HepG2 (cell line): Measurements from ENCODE around the gene NLRP5. TPM values are rescaled to one million over a fixed set of nuclear protein-coding genes. Genes with fewer than 3 reads are reported as not detected.

ENCODE experiments used
- AGO1 ChIP-seq: fragments of 200-400 bp; formaldehyde crosslinking; IDR thresholded peaks from 2 replicates; pipeline ENCODE4 v1.6.1; 2017; ENCODE audit warnings: mild to moderate bottlenecking, low read depth, low read length, moderate library complexity; ENCODE audit not compliant: poor library complexity, severe bottlenecking
- ELK4 ChIP-seq: sonication (generic); formaldehyde crosslinking; IDR thresholded peaks from 2 replicates; pipeline ENCODE4 v1.9.0; 2021; ENCODE audit warnings: missing genetic modification reagents, borderline replicate concordance
- GABPB1 ChIP-seq: IDR thresholded peaks from 2 replicates; pipeline ENCODE4 v1.6.1; 2016; ENCODE audit warnings: mild to moderate bottlenecking, missing genetic modification reagents, moderate library complexity, missing compliant biosample characterization
- IRF9 ChIP-seq: sonication (generic); formaldehyde crosslinking; IDR thresholded peaks from 2 replicates; pipeline ENCODE4 v1.8.0; 2022; ENCODE audit warnings: missing genetic modification reagents, mild to moderate bottlenecking, borderline replicate concordance
- KLF13 ChIP-seq: sonication (generic); formaldehyde crosslinking; IDR thresholded peaks from 2 replicates; pipeline ENCODE4 v1.4.0; 2020; ENCODE audit warnings: mild to moderate bottlenecking, missing genetic modification reagents
- MEIS1 ChIP-seq: sonication (generic); formaldehyde crosslinking; IDR thresholded peaks from 2 replicates; pipeline ENCODE4 v1.9.0; 2021; ENCODE audit warnings: mild to moderate bottlenecking, missing genetic modification reagents, moderate library complexity, borderline replicate concordance
- NFIC ChIP-seq: IDR thresholded peaks from 2 replicates; pipeline ENCODE4 v1.6.1; 2012; ENCODE audit warnings: mild to moderate bottlenecking, low read length, inconsistent platforms
- POLR2AphosphoS5 ChIP-seq: IDR thresholded peaks from 2 replicates; pipeline ENCODE4 v1.6.1; 2012; ENCODE audit warnings: low read depth, low read length
- PREB ChIP-seq: sonication (generic); formaldehyde crosslinking; IDR thresholded peaks from 2 replicates; pipeline ENCODE4 v1.4.0; 2020; ENCODE audit warnings: missing genetic modification reagents
- RFX3 ChIP-seq: IDR thresholded peaks from 2 replicates; pipeline ENCODE4 v1.6.1; 2016; ENCODE audit warnings: missing biosample characterization, missing genetic modification reagents
- RXRA ChIP-seq: sonication (generic); formaldehyde crosslinking; IDR thresholded peaks from 2 replicates; pipeline ENCODE4 v1.5.1; 2020; ENCODE audit warnings: missing genetic modification reagents
- RXRB ChIP-seq: IDR thresholded peaks from 2 replicates; pipeline ENCODE4 v1.6.1; 2016; ENCODE audit warnings: borderline replicate concordance, missing genetic modification reagents, missing compliant biosample characterization
- TBX3 ChIP-seq: fragments of 450-650 bp; IDR thresholded peaks from 2 replicates; pipeline ENCODE4 v1.6.1; 2017; ENCODE audit warnings: antibody characterized with exemption, mild to moderate bottlenecking, inconsistent platforms, borderline replicate concordance
- XRCC5 ChIP-seq: fragments of 200-400 bp; formaldehyde crosslinking; optimal IDR thresholded peaks from 2 replicates; pipeline ENCODE3; 2017; ENCODE audit warnings: mild to moderate bottlenecking, low read length
- YY1 ChIP-seq: IDR thresholded peaks from 2 replicates; pipeline ENCODE4 v1.6.1; 2011; ENCODE audit warnings: low read length, low read depth, moderate library complexity, mild to moderate bottlenecking; ENCODE audit not compliant: insufficient read depth, insufficient replicate concordance
- ZNF232 ChIP-seq: sonication (generic); formaldehyde crosslinking; IDR thresholded peaks from 2 replicates; pipeline ENCODE4 v1.4.0; 2020; ENCODE audit warnings: missing genetic modification reagents, borderline replicate concordance
- ZNF343 ChIP-seq: sonication (generic); formaldehyde crosslinking; IDR thresholded peaks from 2 replicates; pipeline ENCODE4 v1.4.0; 2020; ENCODE audit warnings: mild to moderate bottlenecking, missing genetic modification reagents
- ZNF350 ChIP-seq: sonication (generic); formaldehyde crosslinking; IDR thresholded peaks from 2 replicates; pipeline ENCODE4 v1.4.0; 2020; ENCODE audit warnings: mild to moderate bottlenecking, low read depth, missing genetic modification reagents, borderline replicate concordance
- polyA plus RNA-seq, 8 experiments: library from polyadenylated mRNA; depleted of rRNA in 3 of 8; stranded (reverse) in 7 of 8; unstranded in 1 of 8; fragments of >200 nt; fragmentation: Illumina TruSeq in 4 of 8; extraction: Trizol in 4 of 8; gene quantifications; 2 replicates each; pipeline versions ENCODE4 v1.2.1 to v1.2.3, GENCODE V29; 2011 to 2016; ENCODE audit warnings: low read depth in 4 of 8, missing spikeins in 1 of 8, mixed read lengths in 1 of 8; ENCODE audit not compliant: insufficient read depth in 1 of 8
- total RNA-seq, 5 experiments: library from RNA; depleted of rRNA; stranded (reverse); fragments of >200 nt; fragmentation: Illumina TruSeq; extraction: Trizol; gene quantifications; 2 replicates each; pipeline ENCODE4 v1.2.3, GENCODE V29; 2016; ENCODE audit warnings: low read depth in 1 of 5
- TF ChIP-seq, protein P1 (sequence below): sonication (generic); formaldehyde crosslinking; IDR thresholded peaks from 2 replicates; pipeline ENCODE4 v1.4.0; 2020; ENCODE audit warnings: missing genetic modification reagents, mild to moderate bottlenecking, borderline replicate concordance
- TF ChIP-seq, protein P2 (sequence below): sonication (generic); formaldehyde crosslinking; IDR thresholded peaks from 2 replicates; pipeline ENCODE4 v1.5.1; 2020; ENCODE audit warnings: mild to moderate bottlenecking, missing genetic modification reagents, moderate library complexity

NLRP5 gene
- total and polyA plus RNA-seq, 2 of the 13 experiments (the other 11 are each of a cell fraction or from before 2014, with no cell fraction given): not detected

- TF ChIP-seq, protein P1, sequence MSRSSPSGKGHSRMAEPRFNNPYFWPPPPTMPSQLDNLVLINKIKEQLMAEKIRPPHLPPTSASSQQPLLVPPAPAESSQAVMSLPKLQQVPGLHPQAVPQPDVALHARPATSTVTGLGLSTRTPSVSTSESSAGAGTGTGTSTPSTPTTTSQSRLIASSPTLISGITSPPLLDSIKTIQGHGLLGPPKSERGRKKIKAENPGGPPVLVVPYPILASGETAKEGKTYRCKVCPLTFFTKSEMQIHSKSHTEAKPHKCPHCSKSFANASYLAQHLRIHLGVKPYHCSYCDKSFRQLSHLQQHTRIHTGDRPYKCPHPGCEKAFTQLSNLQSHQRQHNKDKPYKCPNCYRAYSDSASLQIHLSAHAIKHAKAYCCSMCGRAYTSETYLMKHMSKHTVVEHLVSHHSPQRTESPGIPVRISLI (CRISPR knock-in tag): no peak
- TF ChIP-seq PREB (CRISPR knock-in tag) (no peak), RFX3 (CRISPR knock-in tag) (no peak), ZNF350 (0 out of 2 replicates have a peak, but pooled peaks have one; percentile 23), ELK4 (CRISPR knock-in tag) (no peak), TBX3 (no peak), POLR2AphosphoS5 (no peak), RXRA (CRISPR knock-in tag) (peak; percentile 95), MEIS1 (CRISPR knock-in tag) (peak; percentile 48; the same call in 1 of the 2 replicates), KLF13 (CRISPR knock-in tag) (peak; percentile 55; the same call in 1 of the 2 replicates), YY1 (peak; percentile 42), ZNF232 (CRISPR knock-in tag) (no peak), AGO1 (peak; percentile 26), RXRB (peak; percentile 72), GABPB1 (CRISPR knock-in tag) (peak; percentile 41; the same call in 1 of the 2 replicates), XRCC5 (peak; percentile 84), ZNF343 (CRISPR knock-in tag) (peak; percentile 28; the same call in 1 of the 2 replicates), IRF9 (CRISPR knock-in tag) (no peak), NFIC (no peak)
- TF ChIP-seq, protein P2, sequence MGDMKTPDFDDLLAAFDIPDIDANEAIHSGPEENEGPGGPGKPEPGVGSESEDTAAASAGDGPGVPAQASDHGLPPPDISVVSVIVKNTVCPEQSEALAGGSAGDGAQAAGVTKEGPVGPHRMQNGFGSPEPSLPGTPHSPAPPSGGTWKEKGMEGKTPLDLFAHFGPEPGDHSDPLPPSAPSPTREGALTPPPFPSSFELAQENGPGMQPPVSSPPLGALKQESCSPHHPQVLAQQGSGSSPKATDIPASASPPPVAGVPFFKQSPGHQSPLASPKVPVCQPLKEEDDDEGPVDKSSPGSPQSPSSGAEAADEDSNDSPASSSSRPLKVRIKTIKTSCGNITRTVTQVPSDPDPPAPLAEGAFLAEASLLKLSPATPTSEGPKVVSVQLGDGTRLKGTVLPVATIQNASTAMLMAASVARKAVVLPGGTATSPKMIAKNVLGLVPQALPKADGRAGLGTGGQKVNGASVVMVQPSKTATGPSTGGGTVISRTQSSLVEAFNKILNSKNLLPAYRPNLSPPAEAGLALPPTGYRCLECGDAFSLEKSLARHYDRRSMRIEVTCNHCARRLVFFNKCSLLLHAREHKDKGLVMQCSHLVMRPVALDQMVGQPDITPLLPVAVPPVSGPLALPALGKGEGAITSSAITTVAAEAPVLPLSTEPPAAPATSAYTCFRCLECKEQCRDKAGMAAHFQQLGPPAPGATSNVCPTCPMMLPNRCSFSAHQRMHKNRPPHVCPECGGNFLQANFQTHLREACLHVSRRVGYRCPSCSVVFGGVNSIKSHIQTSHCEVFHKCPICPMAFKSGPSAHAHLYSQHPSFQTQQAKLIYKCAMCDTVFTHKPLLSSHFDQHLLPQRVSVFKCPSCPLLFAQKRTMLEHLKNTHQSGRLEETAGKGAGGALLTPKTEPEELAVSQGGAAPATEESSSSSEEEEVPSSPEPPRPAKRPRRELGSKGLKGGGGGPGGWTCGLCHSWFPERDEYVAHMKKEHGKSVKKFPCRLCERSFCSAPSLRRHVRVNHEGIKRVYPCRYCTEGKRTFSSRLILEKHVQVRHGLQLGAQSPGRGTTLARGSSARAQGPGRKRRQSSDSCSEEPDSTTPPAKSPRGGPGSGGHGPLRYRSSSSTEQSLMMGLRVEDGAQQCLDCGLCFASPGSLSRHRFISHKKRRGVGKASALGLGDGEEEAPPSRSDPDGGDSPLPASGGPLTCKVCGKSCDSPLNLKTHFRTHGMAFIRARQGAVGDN (CRISPR knock-in tag): peak; percentile 44; the same call in 1 of the 2 replicates
Measured at GRCh38 chr19:56066152-56067023, 79.8 kb downstream of the NLRP5 start (continued).
